Measurements from ENCODE around the gene ROBO1.

GRCh38 chr3:78900880-78901279 lies 866.9 kb downstream of the ROBO1 start:
- no peak for TF ChIP-seq CTCF (IDR thresholded peaks at IDR 0.05; ENCODE audit: extremely low read depth in 1 of 2, insufficient read depth in 1 of 2, low read depth in 1 of 2, low read length in 2 of 2)
- no peak for TF ChIP-seq POLR2A (IDR thresholded peaks at IDR 0.05; ENCODE audit: low read depth, low read length)
- no peak for TF ChIP-seq MAX (IDR thresholded peaks at IDR 0.05; ENCODE audit: insufficient read depth, insufficient read length)
- no peak for TF ChIP-seq POLR2AphosphoS5 (IDR thresholded peaks at IDR 0.05; ENCODE audit: insufficient read depth, low read depth, low read length)
- TF ChIP-seq JUN (IDR thresholded peaks at IDR 0.05; ENCODE audit: borderline replicate concordance, insufficient read depth, insufficient read length, low read depth) = no peak
- no peak for TF ChIP-seq EZH2 (IDR thresholded peaks at IDR 0.05; ENCODE audit: borderline replicate concordance, low read depth, low read length, severe bottlenecking)
- TF ChIP-seq MYC (IDR thresholded peaks at IDR 0.05; ENCODE audit: low read depth, low read length) = no peak
- TF ChIP-seq GATA2 (IDR thresholded peaks at IDR 0.05; ENCODE audit: insufficient read depth, insufficient read length, low read depth, low read length) = no peak

Measured in endothelial cell of umbilical vein (primary cell).